Stimulated activated memory B cell treated with anti-CD40 and anti-IgM and Interleukin-4, amounts not matched to agents 10 μg/mL and 1 μg/mL and 100 μg/mL, for 72 hours (primary cell): ENCODE results near the gene CRHR1.

Experiments
- ATAC-seq: fragments of 150-1000 bp; cut with Tn5 transposase; 2 replicates; pipeline ENCODE4 v1.10.0; 2021
- H3K27ac Mint-ChIP-seq: one replicate; pipeline ENCODE4 v1.8.0; 2022; ENCODE audit warnings: mild to moderate bottlenecking, mixed read lengths
- H3K27me3 Mint-ChIP-seq: one replicate; pipeline ENCODE4 v1.8.0; 2022; ENCODE audit warnings: mixed read lengths
- H3K36me3 Mint-ChIP-seq: one replicate; pipeline ENCODE4 v1.8.0; 2022; ENCODE audit warnings: mixed read lengths
- H3K4me1 Mint-ChIP-seq: one replicate; pipeline ENCODE4 v1.8.0; 2022; ENCODE audit warnings: mixed read lengths
- H3K4me3 Mint-ChIP-seq: one replicate; pipeline ENCODE4 v1.8.0; 2022; ENCODE audit warnings: mild to moderate bottlenecking, moderate library complexity, mixed read lengths
- H3K9me3 Mint-ChIP-seq: one replicate; pipeline ENCODE4 v1.8.0; 2022; ENCODE audit warnings: mixed read lengths

The CRHR1 gene

GRCh38 chr17:45863857-45864654, 79.9 kb downstream of the CRHR1 start:
- Mint-ChIP-seq H3K4me1 (no peaks in the 10 kb centered on the region), H3K27ac (no peak overlapping the region), H3K36me3 (no peaks in the 10 kb centered on the region), H3K9me3 (no peaks in the 10 kb centered on the region), H3K4me3 (no peak overlapping the region), H3K27me3 (peaks cover 53% of the 10 kb centered on the region)
- no peak for ATAC-seq

- ATAC-seq = no peak
- Mint-ChIP-seq H3K4me1 (no peaks in the 10 kb centered on the region), H3K9me3 (no peaks in the 10 kb centered on the region), H3K27ac (no peak overlapping the region), H3K27me3 (peaks cover 48% of the 10 kb centered on the region), H3K4me3 (no peak overlapping the region), H3K36me3 (no peaks in the 10 kb centered on the region)
These were observed 83.1 kb downstream of the CRHR1 start for GRCh38 chr17:45867171-45867570.

- H3K4me1 Mint-ChIP-seq = no peaks in the 10 kb centered on the region
- no peaks in the 10 kb centered on the region for H3K9me3 Mint-ChIP-seq
- no peak overlapping the region for H3K27ac Mint-ChIP-seq
- H3K4me3 Mint-ChIP-seq = no peak overlapping the region
- no peak for ATAC-seq
- H3K27me3 Mint-ChIP-seq = peaks cover 48% of the 10 kb centered on the region
- no peaks in the 10 kb centered on the region for H3K36me3 Mint-ChIP-seq
These were observed 83.6 kb downstream of the CRHR1 start for GRCh38 chr17:45867702-45868101.

GRCh38 chr17:45868276-45868675, 84.2 kb downstream of the CRHR1 start:
- no peak overlapping the region for H3K4me3 Mint-ChIP-seq
- H3K36me3 Mint-ChIP-seq = no peaks in the 10 kb centered on the region
- H3K27ac Mint-ChIP-seq = no peak overlapping the region
- no peaks in the 10 kb centered on the region for H3K9me3 Mint-ChIP-seq
- H3K4me1 Mint-ChIP-seq = no peaks in the 10 kb centered on the region
- peaks cover 48% of the 10 kb centered on the region for H3K27me3 Mint-ChIP-seq
- no peak for ATAC-seq

GRCh38 chr17:45869676-45870341, 85.7 kb downstream of the CRHR1 start:
- Mint-ChIP-seq H3K4me1 (no peaks in the 10 kb centered on the region), H3K4me3 (no peak overlapping the region), H3K9me3 (no peaks in the 10 kb centered on the region), H3K27me3 (peaks cover 33% of the 10 kb centered on the region), H3K36me3 (no peaks in the 10 kb centered on the region), H3K27ac (no peak overlapping the region)
- no peak for ATAC-seq

GRCh38 chr17:45870342-45870974, 86.3 kb downstream of the CRHR1 start:
- H3K9me3 Mint-ChIP-seq = no peaks in the 10 kb centered on the region
- no peak overlapping the region for H3K4me3 Mint-ChIP-seq
- H3K36me3 Mint-ChIP-seq = no peaks in the 10 kb centered on the region
- H3K27ac Mint-ChIP-seq = no peak overlapping the region
- ATAC-seq = no peak
- peaks cover 27% of the 10 kb centered on the region for H3K27me3 Mint-ChIP-seq
- H3K4me1 Mint-ChIP-seq = no peaks in the 10 kb centered on the region

GRCh38 chr17:45871718-45872117, 87.6 kb downstream of the CRHR1 start:
- no peaks in the 10 kb centered on the region for H3K36me3 Mint-ChIP-seq
- H3K27me3 Mint-ChIP-seq = peaks cover 18% of the 10 kb centered on the region
- no peaks in the 10 kb centered on the region for H3K4me1 Mint-ChIP-seq
- no peak for ATAC-seq
- H3K27ac Mint-ChIP-seq = no peak overlapping the region
- H3K9me3 Mint-ChIP-seq = no peaks in the 10 kb centered on the region
- H3K4me3 Mint-ChIP-seq = no peak overlapping the region

- H3K4me3 Mint-ChIP-seq = no peak overlapping the region
- H3K36me3 Mint-ChIP-seq = no peaks in the 10 kb centered on the region
- ATAC-seq = no peak
- no peak overlapping the region for H3K27ac Mint-ChIP-seq
- H3K27me3 Mint-ChIP-seq = peaks cover 19% of the 10 kb centered on the region
- peaks cover 2% of the 10 kb centered on the region for H3K9me3 Mint-ChIP-seq
- no peaks in the 10 kb centered on the region for H3K4me1 Mint-ChIP-seq
These were observed 89.6 kb downstream of the CRHR1 start for GRCh38 chr17:45873728-45874127.

- no peak for ATAC-seq
- peaks cover 19% of the 10 kb centered on the region for H3K27me3 Mint-ChIP-seq
- H3K9me3 Mint-ChIP-seq = peaks cover 2% of the 10 kb centered on the region
- no peaks in the 10 kb centered on the region for H3K4me1 Mint-ChIP-seq
- H3K4me3 Mint-ChIP-seq = no peak overlapping the region
- no peak overlapping the region for H3K27ac Mint-ChIP-seq
- H3K36me3 Mint-ChIP-seq = no peaks in the 10 kb centered on the region
These were observed 90.0 kb downstream of the CRHR1 start for GRCh38 chr17:45874151-45874550.

- H3K4me3 Mint-ChIP-seq = no peak overlapping the region
- H3K27ac Mint-ChIP-seq = no peak overlapping the region
- ATAC-seq = no peak
- H3K36me3 Mint-ChIP-seq = no peaks in the 10 kb centered on the region
- H3K9me3 Mint-ChIP-seq = peaks cover 2% of the 10 kb centered on the region
- H3K4me1 Mint-ChIP-seq = no peaks in the 10 kb centered on the region
- H3K27me3 Mint-ChIP-seq = peaks cover 29% of the 10 kb centered on the region
These were observed 92.4 kb downstream of the CRHR1 start for GRCh38 chr17:45876539-45876938.

GRCh38 chr17:45877467-45877866, 93.3 kb downstream of the CRHR1 start:
- no peaks in the 10 kb centered on the region for H3K4me1 Mint-ChIP-seq
- H3K27ac Mint-ChIP-seq = no peak overlapping the region
- H3K27me3 Mint-ChIP-seq = peaks cover 39% of the 10 kb centered on the region
- peaks cover 2% of the 10 kb centered on the region for H3K9me3 Mint-ChIP-seq
- H3K36me3 Mint-ChIP-seq = no peaks in the 10 kb centered on the region
- no peak for ATAC-seq
- H3K4me3 Mint-ChIP-seq = no peak overlapping the region

- no peak overlapping the region for H3K27ac Mint-ChIP-seq
These were observed 98.9 kb downstream of the CRHR1 start for GRCh38 chr17:45883063-45883462.

More at GRCh38 chr17:45883063-45883462, 98.9 kb downstream of the CRHR1 start:
- Mint-ChIP-seq H3K4me1 (no peaks in the 10 kb centered on the region), H3K9me3 (peaks cover 7% of the 10 kb centered on the region), H3K4me3 (no peak overlapping the region), H3K27me3 (peaks cover 37% of the 10 kb centered on the region), H3K36me3 (no peaks in the 10 kb centered on the region)
- ATAC-seq = peak; percentile 38
